Measurements from ENCODE around the gene PSMA7.

DNA sequence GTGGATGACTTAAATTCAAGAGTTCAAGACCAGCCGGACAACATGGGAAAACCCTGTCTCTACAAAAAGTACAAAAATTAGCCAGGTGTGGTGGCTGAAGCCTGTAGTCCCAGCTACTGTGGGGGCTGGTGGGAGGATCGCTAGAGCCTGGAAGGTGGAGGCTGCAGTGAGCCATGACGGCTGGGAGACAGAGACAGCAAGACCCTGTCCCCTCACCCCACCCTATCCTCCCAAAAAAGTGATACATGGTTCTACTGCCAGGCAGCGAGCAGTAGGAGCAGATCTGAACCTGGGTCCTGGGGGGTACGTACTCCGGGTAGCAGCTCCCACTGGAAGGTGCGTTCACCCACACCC lies 2.2 kb downstream of the PSMA7 start:
- no peak for TF ChIP-seq ZFX (IDR thresholded peaks at IDR 0.05)
- TF ChIP-seq, protein P1, sequence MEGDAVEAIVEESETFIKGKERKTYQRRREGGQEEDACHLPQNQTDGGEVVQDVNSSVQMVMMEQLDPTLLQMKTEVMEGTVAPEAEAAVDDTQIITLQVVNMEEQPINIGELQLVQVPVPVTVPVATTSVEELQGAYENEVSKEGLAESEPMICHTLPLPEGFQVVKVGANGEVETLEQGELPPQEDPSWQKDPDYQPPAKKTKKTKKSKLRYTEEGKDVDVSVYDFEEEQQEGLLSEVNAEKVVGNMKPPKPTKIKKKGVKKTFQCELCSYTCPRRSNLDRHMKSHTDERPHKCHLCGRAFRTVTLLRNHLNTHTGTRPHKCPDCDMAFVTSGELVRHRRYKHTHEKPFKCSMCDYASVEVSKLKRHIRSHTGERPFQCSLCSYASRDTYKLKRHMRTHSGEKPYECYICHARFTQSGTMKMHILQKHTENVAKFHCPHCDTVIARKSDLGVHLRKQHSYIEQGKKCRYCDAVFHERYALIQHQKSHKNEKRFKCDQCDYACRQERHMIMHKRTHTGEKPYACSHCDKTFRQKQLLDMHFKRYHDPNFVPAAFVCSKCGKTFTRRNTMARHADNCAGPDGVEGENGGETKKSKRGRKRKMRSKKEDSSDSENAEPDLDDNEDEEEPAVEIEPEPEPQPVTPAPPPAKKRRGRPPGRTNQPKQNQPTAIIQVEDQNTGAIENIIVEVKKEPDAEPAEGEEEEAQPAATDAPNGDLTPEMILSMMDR (conservative IDR thresholded peaks at IDR 0.05), result no peak
